Measurements from ENCODE around the gene WIZ. TPM values are rescaled to one million over a fixed set of nuclear protein-coding genes. Genes with fewer than 3 reads are reported as not detected.
"Not testable (repeated sequence)": the region's sequence is repeated elsewhere in the genome, so short reads cannot be mapped to it uniquely, and the experiment has no call there.

Gene WIZ
- total RNA-seq, 5 donors from 2014 or later (not counting 1 experiment from before 2014, with no cell fraction given): 19.7 to 39.1 (median 34.6) TPM

GRCh38 chr19:15487038-15487437 is 37.3 kb upstream of the WIZ start:
- H3K36me3 ChIP-seq (ENCODE audit: control insufficient read depth in 2 of 2, extremely low read depth in 1 of 2, insufficient read depth in 1 of 2, low read length in 1 of 2): no peaks in the 10 kb centered on the region
- H3K4me1 Mint-ChIP-seq: peaks cover 2 to 8% (median 7%) of the 10 kb centered on the region in 3 donors
- DNase-seq: no peak
- CTCF ChIA-PET: interaction anchor here in 1 of 2 donors (0.6 kb wide), 1 partner anchor 1208 kb away, joined by 8 read pairs; no protein-coding TSS in a partner anchor
- H3K27me3 ChIP-seq (replicated peaks in 1 of 2; ENCODE audit: control insufficient read depth in 2 of 2, extremely low read depth in 1 of 2, insufficient read depth in 2 of 2, low read length in 1 of 2): no peaks in the 10 kb centered on the region
- POLR2A ChIA-PET: no interaction called here
- no peak overlapping the region for H3K27ac Mint-ChIP-seq
- no peaks in the 10 kb centered on the region for H3K4me1 ChIP-seq (ENCODE audit: control insufficient read depth in 1 of 2, extremely low read depth in 1 of 2, insufficient read depth in 2 of 2, low read length in 2 of 2)
- 75% methylated on average over 2 of the region's 4 CpGs for WGBS (ENCODE audit: insufficient coverage)
- no peaks in the 10 kb centered on the region for H3K27me3 Mint-ChIP-seq
- H3K4me3 Mint-ChIP-seq: no peak overlapping the region
- H3K27ac ChIP-seq (ENCODE audit: low read length): no peak overlapping the region
- no peaks in the 10 kb centered on the region for H3K36me3 Mint-ChIP-seq
- no peak for ATAC-seq (replicated peaks in 1 of 4)
- no peak overlapping the region for H3K4me3 ChIP-seq (ENCODE audit: control insufficient read depth in 1 of 2, extremely low read depth in 1 of 2, low read length in 1 of 2)
- no peaks in the 10 kb centered on the region for H3K9me3 ChIP-seq
- no peaks in the 10 kb centered on the region for H3K9me3 Mint-ChIP-seq

GRCh38 chr19:15485768-15486167 is 36.0 kb upstream of the WIZ start:
- CTCF ChIA-PET: interaction anchor here in 1 of 2 donors (0.6 kb wide), 1 partner anchor 94 kb away, joined by 3 read pairs; no protein-coding TSS in a partner anchor
- H3K27ac Mint-ChIP-seq; H3K9me3 Mint-ChIP-seq; POLR2A ChIA-PET; H3K36me3 ChIP-seq (ENCODE audit: control insufficient read depth in 2 of 2, extremely low read depth in 1 of 2, insufficient read depth in 1 of 2, low read length in 1 of 2); H3K27me3 Mint-ChIP-seq; H3K4me3 Mint-ChIP-seq; H3K4me3 ChIP-seq (ENCODE audit: control insufficient read depth in 1 of 2, extremely low read depth in 1 of 2, low read length in 1 of 2); DNase-seq; H3K4me1 Mint-ChIP-seq; H3K9me3 ChIP-seq; H3K36me3 Mint-ChIP-seq; H3K27ac ChIP-seq (ENCODE audit: low read length); ATAC-seq (replicated peaks in 1 of 4); H3K4me1 ChIP-seq (ENCODE audit: control insufficient read depth in 1 of 2, extremely low read depth in 1 of 2, insufficient read depth in 2 of 2, low read length in 2 of 2); H3K27me3 ChIP-seq (replicated peaks in 1 of 2; ENCODE audit: control insufficient read depth in 2 of 2, extremely low read depth in 1 of 2, insufficient read depth in 2 of 2, low read length in 1 of 2): not testable (repeated sequence)
- WGBS (ENCODE audit: insufficient coverage): 93% methylated on average over 2 of the region's 5 CpGs

- ChIA-PET CTCF (interaction anchor here in 1 of 2 donors (0.5 kb wide), 1 partner anchor 238 kb away, joined by 3 read pairs; no protein-coding TSS in a partner anchor), POLR2A (interaction anchor here in 1 of 2 donors (0.7 kb wide), 1 partner anchor 390 kb away, joined by 6 read pairs; no protein-coding TSS in a partner anchor)
- not testable (repeated sequence) for H3K9me3 ChIP-seq; H3K27ac ChIP-seq (ENCODE audit: low read length); H3K27ac Mint-ChIP-seq; H3K36me3 Mint-ChIP-seq; H3K4me3 ChIP-seq (ENCODE audit: control insufficient read depth in 1 of 2, extremely low read depth in 1 of 2, low read length in 1 of 2); H3K27me3 Mint-ChIP-seq; DNase-seq; H3K9me3 Mint-ChIP-seq; ATAC-seq (replicated peaks in 1 of 4); H3K36me3 ChIP-seq (ENCODE audit: control insufficient read depth in 2 of 2, extremely low read depth in 1 of 2, insufficient read depth in 1 of 2, low read length in 1 of 2); H3K4me3 Mint-ChIP-seq; H3K27me3 ChIP-seq (replicated peaks in 1 of 2; ENCODE audit: control insufficient read depth in 2 of 2, extremely low read depth in 1 of 2, insufficient read depth in 2 of 2, low read length in 1 of 2)
- H3K4me1 Mint-ChIP-seq: peaks cover 32 to 40% (median 37%) of the 10 kb centered on the region in 3 donors
- no CpG with 5 or more reads among the region's 7 CpGs for WGBS (ENCODE audit: insufficient coverage)
- peaks cover 17 to 31% of the 10 kb centered on the region in 2 experiments for H3K4me1 ChIP-seq (ENCODE audit: control insufficient read depth in 1 of 2, extremely low read depth in 1 of 2, insufficient read depth in 2 of 2, low read length in 2 of 2)
Observed at GRCh38 chr19:15480996-15481395, 31.2 kb upstream of the WIZ start.

- ChIA-PET POLR2A (interaction anchor here in 1 of 2 donors (0.6 kb wide), 1 partner anchor 1356 kb away, joined by 3 read pairs; no protein-coding TSS in a partner anchor), CTCF (no interaction called here)
- Mint-ChIP-seq H3K9me3 (no peaks in the 10 kb centered on the region), H3K4me3 (peak within 1 kb of the TSS in 1 of 3 donors; percentile 46), H3K27ac (peak within 1 kb of the TSS; percentile 50 to 64), H3K36me3 (no peaks in the 10 kb centered on the region), H3K4me1 (peaks cover 32 to 41% (median 38%) of the 10 kb centered on the region in 3 donors), H3K27me3 (no peaks in the 10 kb centered on the region)
- peak in 3 of 35 experiments; percentile 12 to 23 (median 19) for DNase-seq
- H3K4me1 ChIP-seq (ENCODE audit: control insufficient read depth in 1 of 2, extremely low read depth in 1 of 2, insufficient read depth in 2 of 2, low read length in 2 of 2): peaks cover 17 to 31% of the 10 kb centered on the region in 2 experiments
- H3K27ac ChIP-seq (ENCODE audit: low read length): no peak within 1 kb of the TSS
- H3K36me3 ChIP-seq (ENCODE audit: control insufficient read depth in 2 of 2, extremely low read depth in 1 of 2, insufficient read depth in 1 of 2, low read length in 1 of 2): no peaks in the 10 kb centered on the region
- 90% methylated on average over 10 of the region's 16 CpGs for WGBS (ENCODE audit: insufficient coverage)
- no peak within 1 kb of the TSS for H3K4me3 ChIP-seq (ENCODE audit: control insufficient read depth in 1 of 2, extremely low read depth in 1 of 2, low read length in 1 of 2)
- ATAC-seq (replicated peaks in 1 of 4): peak; percentile 53 to 78 (median 55)
- no peaks in the 10 kb centered on the region for H3K9me3 ChIP-seq
- no peaks in the 10 kb centered on the region for H3K27me3 ChIP-seq (replicated peaks in 1 of 2; ENCODE audit: control insufficient read depth in 2 of 2, extremely low read depth in 1 of 2, insufficient read depth in 2 of 2, low read length in 1 of 2)
Observed at GRCh38 chr19:15479391-15480345, 29.9 kb upstream of the WIZ start, which contains the start of gene PGLYRP2. Gene PGLYRP2 (minus strand): TSS chr19:15479501. CDS start chr19:15479371, 130 bp downstream.

- ATAC-seq (replicated peaks in 1 of 4) (no peak), DNase-seq (no peak)
- ChIA-PET POLR2A (interaction anchor here in 1 of 2 donors (0.6 kb wide), 1 partner anchor 875 kb away, joined by 4 read pairs; no protein-coding TSS in a partner anchor), CTCF (no interaction called here)
- Histone ChIP-seq H3K36me3 (ENCODE audit: control insufficient read depth in 2 of 2, extremely low read depth in 1 of 2, insufficient read depth in 1 of 2, low read length in 1 of 2) (no peaks in the 10 kb centered on the region), H3K9me3 (no peaks in the 10 kb centered on the region), H3K4me3 (ENCODE audit: control insufficient read depth in 1 of 2, extremely low read depth in 1 of 2, low read length in 1 of 2) (no peak overlapping the region), H3K27me3 (replicated peaks in 1 of 2; ENCODE audit: control insufficient read depth in 2 of 2, extremely low read depth in 1 of 2, insufficient read depth in 2 of 2, low read length in 1 of 2) (no peaks in the 10 kb centered on the region), H3K4me1 (ENCODE audit: control insufficient read depth in 1 of 2, extremely low read depth in 1 of 2, insufficient read depth in 2 of 2, low read length in 2 of 2) (peaks cover 17 to 31% of the 10 kb centered on the region in 2 experiments), H3K27ac (ENCODE audit: low read length) (no peak overlapping the region)
- Mint-ChIP-seq H3K4me1 (peaks cover 37 to 47% (median 40%) of the 10 kb centered on the region in 3 donors), H3K4me3 (no peak overlapping the region), H3K27me3 (no peaks in the 10 kb centered on the region), H3K27ac (no peak overlapping the region), H3K36me3 (no peaks in the 10 kb centered on the region), H3K9me3 (no peaks in the 10 kb centered on the region)
- 56% methylated on average over 2 of the region's 5 CpGs for WGBS (ENCODE audit: insufficient coverage)
Observed at GRCh38 chr19:15476325-15476724, 26.6 kb upstream of the WIZ start.

- H3K27me3 Mint-ChIP-seq: no peaks in the 10 kb centered on the region
- H3K36me3 Mint-ChIP-seq: no peaks in the 10 kb centered on the region
- DNase-seq (no peak), ATAC-seq (replicated peaks in 1 of 4) (no peak)
- H3K4me3 ChIP-seq (ENCODE audit: control insufficient read depth in 1 of 2, extremely low read depth in 1 of 2, low read length in 1 of 2): no peak overlapping the region
- H3K9me3 ChIP-seq: no peaks in the 10 kb centered on the region
- no peak overlapping the region for H3K27ac ChIP-seq (ENCODE audit: low read length)
- ChIA-PET POLR2A (interaction anchor here in 1 of 2 donors (0.6 kb wide), 1 partner anchor 876 kb away, joined by 4 read pairs; no protein-coding TSS in a partner anchor), CTCF (no interaction called here)
- H3K27me3 ChIP-seq (replicated peaks in 1 of 2; ENCODE audit: control insufficient read depth in 2 of 2, extremely low read depth in 1 of 2, insufficient read depth in 2 of 2, low read length in 1 of 2): no peaks in the 10 kb centered on the region
- 93% methylated on average over 10 of the region's 10 CpGs for WGBS (ENCODE audit: insufficient coverage)
- peaks cover 17 to 31% of the 10 kb centered on the region in 2 experiments for H3K4me1 ChIP-seq (ENCODE audit: control insufficient read depth in 1 of 2, extremely low read depth in 1 of 2, insufficient read depth in 2 of 2, low read length in 2 of 2)
- no peak overlapping the region for H3K27ac Mint-ChIP-seq
- H3K36me3 ChIP-seq (ENCODE audit: control insufficient read depth in 2 of 2, extremely low read depth in 1 of 2, insufficient read depth in 1 of 2, low read length in 1 of 2): no peaks in the 10 kb centered on the region
- H3K9me3 Mint-ChIP-seq: no peaks in the 10 kb centered on the region
- peaks cover 37 to 48% (median 40%) of the 10 kb centered on the region in 3 donors for H3K4me1 Mint-ChIP-seq
- no peak overlapping the region for H3K4me3 Mint-ChIP-seq
Observed at GRCh38 chr19:15475611-15476010, 25.9 kb upstream of the WIZ start.

Data from T-cell (primary cell).